ENCODE results near the gene ZSCAN10. TPM values are rescaled to one million over a fixed set of nuclear protein-coding genes. Genes with fewer than 3 reads are reported as not detected.

Gene ZSCAN10
- polyA plus RNA-seq, 1 donor = 0.34 TPM

- peak; percentile 78 for DNase-seq
These were observed 13.2 kb upstream of the ZSCAN10 start, which contains the start of gene ZNF205 for GRCh38 chr16:3112058-3112880. ZNF205 (plus strand) TSS chr16:3112586; CDS start chr16:3113431, 845 bp downstream.

GRCh38 chr16:3106205-3106928, 7.3 kb upstream of the ZSCAN10 start:
- peak; percentile 86 for DNase-seq

- DNase-seq = no peak
These were observed 2.9 kb upstream of the ZSCAN10 start for GRCh38 chr16:3101841-3102470.

- no peak for DNase-seq
These were observed 2.1 kb upstream of the ZSCAN10 start for GRCh38 chr16:3101018-3101840.

GRCh38 chr16:3099732-3100499, 822 bp upstream of the ZSCAN10 start:
- DNase-seq = peak; percentile 76

- DNase-seq = no peak
These were observed 269 bp upstream of the ZSCAN10 start for GRCh38 chr16:3099395-3099731.

GRCh38 chr16:3097266-3097665, 1.8 kb downstream of the ZSCAN10 start:
- DNase-seq = no peak

- DNase-seq = no peak
These were observed 2.7 kb downstream of the ZSCAN10 start for GRCh38 chr16:3096362-3096761.

- no peak for DNase-seq
These were observed 3.2 kb downstream of the ZSCAN10 start for GRCh38 chr16:3095869-3096268.

- no peak for DNase-seq
These were observed 4.6 kb downstream of the ZSCAN10 start for GRCh38 chr16:3094289-3095027.

GRCh38 chr16:3092501-3092941, 6.6 kb downstream of the ZSCAN10 start:
- DNase-seq = no peak

- no peak for DNase-seq
These were observed 7.5 kb downstream of the ZSCAN10 start for GRCh38 chr16:3091551-3091950.

GRCh38 chr16:3089717-3090592, 9.1 kb downstream of the ZSCAN10 start:
- no peak for DNase-seq

- DNase-seq = no peak
These were observed 10.0 kb downstream of the ZSCAN10 start for GRCh38 chr16:3088925-3089716.

GRCh38 chr16:3088450-3088849, 10.6 kb downstream of the ZSCAN10 start:
- DNase-seq = no peak

- DNase-seq = no peak
These were observed 11.6 kb downstream of the ZSCAN10 start for GRCh38 chr16:3087243-3088235.

GRCh38 chr16:3086596-3087242, 12.4 kb downstream of the ZSCAN10 start:
- DNase-seq = no peak
